ENCODE measurements around the gene HDAC5.
"Not testable (repeated sequence)": the region's sequence is repeated elsewhere in the genome, so short reads cannot be mapped to it uniquely, and the experiment has no call there.

Gene HDAC5

DNA sequence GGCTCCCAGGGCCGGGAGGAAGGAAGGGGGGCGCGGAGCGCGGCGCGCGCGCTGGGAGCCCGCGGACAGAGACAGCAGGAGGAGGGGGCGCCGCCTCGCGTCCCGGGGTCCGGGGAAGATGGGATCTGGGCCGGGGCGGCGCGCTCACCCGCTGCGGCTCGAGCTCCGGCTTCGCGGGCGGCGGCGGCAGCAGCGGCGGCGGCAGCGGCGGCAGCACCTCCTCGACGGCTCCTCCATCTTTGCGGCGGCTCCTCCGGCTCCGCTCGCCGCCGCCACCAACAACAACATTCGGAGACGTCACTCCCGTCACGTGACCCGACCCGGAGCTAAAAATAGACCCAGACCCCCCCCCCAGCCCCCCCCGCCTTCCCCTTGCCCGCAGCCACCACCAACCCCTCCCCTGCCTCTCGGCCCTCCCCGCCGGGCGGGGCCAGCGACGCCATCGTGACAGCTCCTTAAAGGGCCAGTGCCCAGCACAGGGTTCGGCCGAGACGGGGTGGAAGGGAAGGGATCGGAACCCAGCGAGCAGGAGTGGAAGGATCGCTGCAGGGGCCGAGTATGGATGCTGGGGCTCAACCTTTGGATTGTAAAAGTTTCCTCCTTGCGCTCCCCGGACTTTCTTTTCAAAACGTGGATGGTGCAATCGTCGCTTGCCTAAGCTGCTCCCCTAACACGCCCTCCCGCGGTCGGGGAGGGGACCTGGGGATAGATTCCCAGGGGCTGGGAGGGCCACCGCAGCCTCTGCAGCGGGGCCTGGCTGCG is at the start of gene HDAC5:
Gene HDAC5 (minus strand): TSS at position 286 of the 762 bp plus-strand sequence. CDS start 6,126 bp downstream, outside the sequence.
- DNase-seq (ENCODE audit: low read depth in 2 of 2): peak; percentile 91 to 93

- no peak for DNase-seq (ENCODE audit: low read depth in 2 of 2)
Measured at GRCh38 chr17:44171931-44172455, 48.6 kb upstream of the HDAC5 start.

- DNase-seq (ENCODE audit: low read depth in 2 of 2): no peak
Measured at GRCh38 chr17:44170499-44171201, 47.2 kb upstream of the HDAC5 start, which contains the start of gene ASB16. Gene ASB16, plus strand, starts transcription at chr17:44170704. Its CDS starts 86 bp downstream, at chr17:44170790.

DNA sequence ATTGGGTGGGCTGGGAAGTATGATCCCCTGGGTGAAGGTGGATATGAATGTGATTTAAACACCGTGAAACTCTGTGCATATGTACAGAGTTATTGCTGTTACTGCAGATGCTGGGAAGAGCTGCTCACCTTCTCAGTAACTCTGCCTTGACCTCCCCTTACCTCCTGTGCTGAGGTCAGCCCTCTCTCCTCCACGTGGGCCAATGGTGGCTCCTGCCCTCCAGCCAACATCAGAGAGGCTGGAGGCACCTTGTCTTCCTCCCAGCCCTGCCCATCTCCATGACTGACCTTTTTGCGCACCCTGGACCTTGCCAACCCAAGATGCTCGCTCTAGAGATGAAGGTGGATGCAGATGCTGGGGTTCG is 46.7 kb upstream of the HDAC5 start:
- DNase-seq (ENCODE audit: low read depth in 2 of 2): no peak

GRCh38 chr17:44167181-44167861 is 43.9 kb upstream of the HDAC5 start:
- DNase-seq (ENCODE audit: low read depth in 2 of 2): no peak

- DNase-seq (ENCODE audit: low read depth in 2 of 2): no peak
Measured at GRCh38 chr17:44164476-44164875, 41.0 kb upstream of the HDAC5 start.

DNA sequence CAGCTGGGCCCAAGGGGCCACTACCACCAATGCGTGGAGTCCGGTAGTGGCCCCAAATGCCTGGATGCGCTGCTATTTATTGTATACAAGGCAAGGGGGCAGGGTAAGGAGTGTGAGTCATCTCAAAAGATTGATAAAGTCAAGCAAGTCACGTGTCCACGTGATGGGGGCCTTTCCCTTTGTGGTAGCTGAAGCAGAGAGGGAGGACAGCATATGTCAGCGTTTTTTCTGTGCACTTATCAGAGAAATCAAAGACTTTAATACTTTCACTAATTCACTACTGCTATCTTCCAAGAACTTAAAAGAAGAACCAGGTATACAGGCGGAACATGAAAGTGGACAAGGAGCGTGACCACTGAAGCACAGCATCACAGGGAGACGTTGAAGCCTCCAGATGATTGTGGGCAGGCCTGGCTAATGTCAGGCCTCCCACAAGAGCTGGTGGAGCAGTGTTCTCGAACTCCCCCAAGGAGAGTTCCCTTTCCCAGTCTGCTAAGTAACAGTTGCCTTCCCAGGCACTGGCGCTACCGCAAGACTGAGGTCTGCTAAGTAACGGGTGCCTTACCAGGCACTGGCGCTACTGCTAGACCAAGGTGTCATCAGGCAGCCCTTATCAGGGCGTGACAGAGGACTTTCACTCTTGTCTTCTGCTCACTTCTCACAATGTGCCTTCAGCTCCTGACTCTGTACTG is 36.2 kb upstream of the HDAC5 start:
- no peak for DNase-seq (ENCODE audit: low read depth in 2 of 2)

DNA sequence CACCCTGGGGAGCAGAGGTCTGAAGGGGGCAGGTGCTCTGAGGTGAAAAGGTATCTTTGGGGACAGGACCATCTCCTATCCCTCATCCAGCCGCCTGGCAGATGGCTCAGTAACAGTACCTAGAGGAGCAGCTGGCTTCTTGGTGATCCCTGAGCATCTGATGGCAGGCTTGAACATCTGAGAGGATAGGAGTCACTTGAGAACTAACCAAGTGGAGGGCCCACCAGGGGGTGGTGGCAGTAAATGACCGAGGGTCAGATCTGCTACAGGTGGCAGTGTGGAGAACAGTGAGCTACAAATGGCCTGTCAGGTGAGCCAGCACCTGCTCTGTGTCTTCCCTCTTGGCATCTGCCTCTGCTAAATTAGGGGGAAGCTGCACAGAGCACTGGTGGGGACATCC is 32.0 kb upstream of the HDAC5 start:
- DNase-seq (ENCODE audit: low read depth in 2 of 2): no peak

- DNase-seq (ENCODE audit: low read depth in 2 of 2): no peak
Measured at GRCh38 chr17:44152875-44153274, 29.4 kb upstream of the HDAC5 start.

GRCh38 chr17:44149750-44150329 is 26.4 kb upstream of the HDAC5 start:
- DNase-seq (ENCODE audit: low read depth in 2 of 2): no peak

- DNase-seq (ENCODE audit: low read depth in 2 of 2): not testable (repeated sequence)
Measured at GRCh38 chr17:44149066-44149465, 25.6 kb upstream of the HDAC5 start.

DNA sequence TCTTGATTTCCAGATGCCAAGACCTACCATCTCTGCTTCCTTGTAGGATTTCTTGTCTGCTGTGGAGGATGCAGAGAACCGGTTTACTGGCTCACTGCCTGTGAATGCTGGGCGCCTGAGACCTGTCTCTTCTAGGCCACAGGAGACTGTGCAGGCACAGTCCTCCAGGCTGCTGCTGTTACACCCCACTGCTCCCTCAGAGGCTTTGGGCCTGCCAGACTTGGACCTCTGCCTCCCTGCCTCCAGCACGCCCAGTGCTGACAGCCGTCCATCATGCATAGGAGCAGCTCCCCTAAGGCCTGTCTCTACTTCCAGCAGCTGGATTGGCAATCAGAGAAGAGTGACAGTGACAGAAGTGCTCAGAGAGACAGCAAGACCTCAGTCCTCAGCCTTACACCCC is 24.4 kb upstream of the HDAC5 start:
- no peak for DNase-seq (ENCODE audit: low read depth in 2 of 2)

- DNase-seq (ENCODE audit: low read depth in 2 of 2): no peak
Measured at GRCh38 chr17:44146375-44147346, 23.2 kb upstream of the HDAC5 start.

- no peak for DNase-seq (ENCODE audit: low read depth in 2 of 2)
Measured at GRCh38 chr17:44144966-44145739, 21.7 kb upstream of the HDAC5 start.

DNA sequence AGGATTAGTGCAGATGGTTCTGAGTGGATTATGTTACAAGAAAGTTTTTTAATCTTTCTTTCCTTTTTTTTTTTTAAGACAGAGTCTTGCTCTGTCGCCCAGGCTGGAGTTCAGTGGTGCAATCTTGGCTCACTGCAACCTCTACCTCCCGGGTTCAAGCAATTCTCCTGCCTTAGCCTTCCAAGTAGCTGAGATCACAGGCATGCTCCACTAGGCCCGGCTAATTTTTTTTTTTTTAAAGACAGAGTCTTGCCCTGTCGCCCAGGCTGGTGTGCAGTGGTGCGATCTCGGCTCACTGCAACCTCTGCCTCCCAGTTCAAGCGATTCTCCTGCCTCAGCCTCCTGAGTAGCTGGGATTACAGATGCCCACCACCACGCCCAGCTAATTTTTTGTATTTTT is 20.5 kb upstream of the HDAC5 start:
- DNase-seq (ENCODE audit: low read depth in 2 of 2): not testable (repeated sequence)

DNA sequence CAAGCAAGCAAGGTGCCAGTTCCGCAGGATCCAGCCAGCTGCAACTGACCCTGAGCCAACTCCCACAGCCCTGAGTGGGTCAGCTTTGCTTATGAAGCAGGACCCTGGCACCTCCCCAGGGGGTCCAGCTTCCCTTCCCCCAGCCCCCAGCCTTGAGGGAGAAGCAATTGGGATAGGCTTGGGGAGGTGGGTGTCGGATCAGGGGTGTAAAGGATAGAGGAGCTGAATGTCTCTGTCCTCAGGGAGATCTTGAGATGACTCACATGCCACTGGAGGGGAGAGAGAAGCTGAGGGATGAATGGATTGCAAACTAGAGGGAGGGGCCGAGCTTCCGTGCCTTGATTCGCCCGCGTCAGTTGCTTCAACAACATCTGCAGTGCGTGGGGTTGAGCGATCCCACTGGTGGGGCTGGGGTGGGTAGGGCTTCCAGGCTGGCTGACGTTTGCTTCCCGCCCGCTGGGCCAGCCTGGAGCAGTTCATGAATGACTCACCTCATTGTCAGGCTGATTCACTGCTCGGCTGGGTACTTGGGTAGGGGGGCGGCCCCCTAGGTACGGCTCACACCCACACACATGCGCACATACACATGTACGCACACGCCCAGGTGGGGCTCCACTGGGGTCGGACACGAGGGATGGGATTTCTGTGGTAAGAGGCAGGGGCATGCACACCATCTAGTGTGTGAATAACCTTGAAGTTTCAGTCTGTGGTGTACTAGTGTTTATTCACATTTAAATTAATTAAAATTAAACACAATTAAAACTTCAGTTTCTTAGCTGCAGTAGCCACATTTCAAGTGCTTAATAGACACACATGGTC is 14.7 kb upstream of the HDAC5 start:
- peak in 1 of 2 donors; percentile 21 for DNase-seq (ENCODE audit: low read depth in 2 of 2)

- DNase-seq (ENCODE audit: low read depth in 2 of 2): no peak
Measured at GRCh38 chr17:44134752-44135568, 11.5 kb upstream of the HDAC5 start.
